HCT116 (cell line): ENCODE measurements around the gene PLEKHJ1. TPM values are rescaled to one million over a fixed set of nuclear protein-coding genes. Genes with fewer than 3 reads are reported as not detected.

Experiments
- ATAC-seq: fragments of 200-7000 bp; cut with Tn5 transposase; 2 replicates; pipeline ENCODE4 v1.9.1; 2020; ENCODE audit warnings: mild to moderate bottlenecking, moderate library complexity
- BruUV-seq: library from RNA; stranded (reverse); fragments of 400-500 nt; replicated peaks from 2 replicates; lab custom pipeline; 2021; lab: Mats Ljungman, UMichigan
- CTCF ChIA-PET: fragments of 300-600 bp; sonication (Branson Sonifier 250); formaldehyde crosslinking; loops from one replicate; lab custom pipeline; 2021; ENCODE audit warnings: antibody characterized with exemption; lab: Charles Lee
- POLR2A ChIA-PET: fragments of 300-600, 350-600 bp; sonication (Branson Sonifier 250); formaldehyde crosslinking; loops from one replicate; lab custom pipeline; 2021; ENCODE audit warnings: antibody characterized with exemption; lab: Charles Lee
- RAD21 ChIA-PET, 2 experiments: fragments of 300-600 bp; sonication (Branson Sonifier 250); formaldehyde crosslinking; loops; one replicate each; lab custom pipeline; 2023; ENCODE audit warnings: low total read pairs in 2 of 2; ENCODE audit not compliant: uncharacterized antibody in 2 of 2, unreplicated experiment in 2 of 2, low non-redundant PET in 1 of 2; lab: Charles Lee
- DNase-seq: peaks from one replicate; pipeline ENCODE4 v3.0.0-alpha.2; 2010; ENCODE audit warnings: low read depth, low spot score
- H2AFZ ChIP-seq: fragments of 200-600 bp; shearing (Covaris generic), sonication (generic); 2 replicates; pipeline ENCODE4 v1.6.1; 2017; ENCODE audit warnings: low read depth, mixed run types, mixed read lengths, antibody characterized with exemption, low read length; ENCODE audit not compliant: poor library complexity, severe bottlenecking
- H3K27ac ChIP-seq: 2 replicates; pipeline ENCODE4 v1.5.1; 2012; ENCODE audit warnings: low read depth, low read length
- H3K27me3 ChIP-seq: fragments of 200-600 bp; sonication (generic); 2 replicates; pipeline ENCODE4 v1.6.1; 2016; ENCODE audit warnings: mixed run types, low read length, mixed read lengths; ENCODE audit not compliant: insufficient read depth
- H3K36me3 ChIP-seq, 2 experiments: fragments of 200-500 bp in 1 of 2; fragments of 200-600 bp in 1 of 2; sonication (Bioruptor generic) in 1 of 2; sonication (generic) in 1 of 2; 2 replicates each; pipeline versions ENCODE4 v1.5.1 to v1.6.1; 2014 to 2016; ENCODE audit warnings: low read length in 2 of 2, inconsistent platforms in 1 of 2, mixed read lengths in 1 of 2, mixed run types in 1 of 2; ENCODE audit not compliant: insufficient read depth in 2 of 2, control insufficient read depth in 1 of 2
- H3K4me1 ChIP-seq, 2 experiments: fragments of 200-600 bp in 1 of 2; sonication (generic) in 1 of 2; 2 replicates each; pipeline versions ENCODE4 v1.5.1 to v1.6.1; 2012 to 2017; ENCODE audit warnings: low read length in 2 of 2, inconsistent platforms in 1 of 2, mild to moderate bottlenecking in 1 of 2, mixed read lengths in 1 of 2, mixed run types in 1 of 2, moderate library complexity in 1 of 2; ENCODE audit not compliant: insufficient read depth in 2 of 2, control insufficient read depth in 1 of 2
- H3K4me2 ChIP-seq: fragments of 200-600 bp; sonication (generic); 2 replicates; pipeline ENCODE4 v1.6.1; 2017; ENCODE audit warnings: mixed run types, low read length, mixed read lengths
- H3K4me3 ChIP-seq, 2 experiments: fragments of 200-600 bp in 1 of 2; sonication (generic) in 1 of 2; replicated peaks in 1 of 2; 2 replicates each; pipeline ENCODE4 v1.5.1; 2011 to 2016; ENCODE audit warnings: low read length in 2 of 2, control low read depth in 1 of 2, low read depth in 1 of 2, mild to moderate bottlenecking in 1 of 2, mixed read lengths in 1 of 2, mixed run types in 1 of 2
- H3K79me2 ChIP-seq: fragments of 200-600 bp; sonication (generic); 2 replicates; pipeline ENCODE4 v1.6.1; 2017; ENCODE audit warnings: mild to moderate bottlenecking, mixed run types, low read length, moderate library complexity, mixed read lengths; ENCODE audit not compliant: insufficient read depth
- H3K9ac ChIP-seq: fragments of 200-600 bp; sonication (generic); 2 replicates; pipeline ENCODE4 v1.6.1; 2016; ENCODE audit warnings: low read length, mixed read lengths
- H3K9me2 ChIP-seq: fragments of 200-600 bp; sonication (generic), shearing (Covaris generic); 2 replicates; pipeline ENCODE4 v1.6.1; 2017; ENCODE audit warnings: mixed run types, mild to moderate bottlenecking, moderate library complexity; ENCODE audit not compliant: insufficient read depth
- H3K9me3 ChIP-seq, 2 experiments: fragments of 200-500 bp in 1 of 2; fragments of 200-600 bp in 1 of 2; sonication (Bioruptor generic) in 1 of 2; sonication (generic) in 1 of 2; 2 replicates each; pipeline ENCODE4 v1.6.1; 2014 to 2017; ENCODE audit warnings: low read length in 2 of 2, mixed read lengths in 2 of 2, inconsistent platforms in 1 of 2, low read depth in 1 of 2, mild to moderate bottlenecking in 1 of 2, mixed run types in 1 of 2, moderate library complexity in 1 of 2; ENCODE audit not compliant: control insufficient read depth in 1 of 2, insufficient read depth in 1 of 2
- H4K20me1 ChIP-seq: fragments of 200-600 bp; sonication (generic), shearing (Covaris generic); 2 replicates; pipeline ENCODE4 v1.6.1; 2017; ENCODE audit warnings: mixed run types, mild to moderate bottlenecking, moderate library complexity; ENCODE audit not compliant: insufficient read depth
- CBX3 ChIP-seq: IDR thresholded peaks from 2 replicates; pipeline ENCODE4 v1.6.1; 2012; ENCODE audit warnings: low read depth
- EGR1 ChIP-seq: IDR thresholded peaks from 2 replicates; pipeline ENCODE4 v1.6.1; 2012; ENCODE audit warnings: low read depth
- ELF1 ChIP-seq: IDR thresholded peaks from 2 replicates; pipeline ENCODE4 v1.6.1; 2012; ENCODE audit warnings: low read depth, borderline replicate concordance
- POLR2A ChIP-seq: IDR thresholded peaks from 2 replicates; pipeline ENCODE4 v1.7.0; 2011; ENCODE audit warnings: borderline replicate concordance; ENCODE audit not compliant: insufficient read depth, insufficient read length; ENCODE audit errors: extremely low read depth
- RAD21 ChIP-seq: IDR thresholded peaks from 2 replicates; pipeline ENCODE4 v1.6.1; 2012; ENCODE audit warnings: low read depth, mild to moderate bottlenecking
- SP1 ChIP-seq: IDR thresholded peaks from 2 replicates; pipeline ENCODE4 v1.6.1; 2012; ENCODE audit warnings: low read depth
- SRF ChIP-seq: IDR thresholded peaks from 2 replicates; pipeline ENCODE4 v1.6.1; 2012; ENCODE audit warnings: low read depth
- YY1 ChIP-seq: IDR thresholded peaks from 2 replicates; pipeline ENCODE4 v1.6.1; 2011; ENCODE audit warnings: low read length, low read depth, moderate library complexity, mild to moderate bottlenecking; ENCODE audit not compliant: insufficient replicate concordance; ENCODE audit errors: extremely low read depth
- intact Hi-C: fragments of 100-400 bp; cut with micrococcal nuclease; formaldehyde crosslinking; loops from 2 replicates; pipeline ENCODE4 v1.10.0; 2022
- total RNA-seq: library from RNA; stranded (reverse); gene quantifications from one replicate; pipeline ENCODE4 v1.2.1, GENCODE V29; 2021; ENCODE audit not compliant: unreplicated experiment

PLEKHJ1 gene
- total RNA-seq, 1 experiment from 2014 or later = 88.2 TPM

DNA sequence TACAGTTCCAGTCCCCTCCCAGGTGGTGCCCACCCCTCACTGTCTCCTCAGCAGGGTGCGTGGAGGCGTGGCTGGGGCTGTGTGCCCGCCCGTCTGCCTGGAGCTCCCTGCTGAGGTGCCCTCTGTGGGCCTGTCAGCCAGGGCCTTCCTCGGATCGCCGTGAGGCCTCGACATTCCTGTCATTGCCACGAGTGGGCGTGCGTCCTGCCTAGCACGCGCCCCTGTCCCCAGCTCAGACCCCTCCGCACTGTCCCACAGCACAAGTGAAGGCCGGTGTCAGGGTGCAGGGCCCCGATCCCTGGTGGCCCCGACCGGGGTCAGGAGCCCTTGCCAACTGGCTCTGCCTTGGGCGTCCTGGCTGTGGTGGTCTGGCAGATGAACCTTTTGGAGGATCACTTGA is 40.2 kb downstream of the PLEKHJ1 start:
- H4K20me1 ChIP-seq = no peaks in the 10 kb centered on the region
- POLR2A ChIA-PET = no interaction called here
- intact Hi-C loops = no loop called here

GRCh38 chr19:2195361-2195760 is 40.8 kb downstream of the PLEKHJ1 start:
- RAD21 ChIA-PET = no interaction called here
- BruUV-seq = no TSS peak

More for the DNA sequence above, 40.2 kb downstream of the PLEKHJ1 start:
- no TSS peak for BruUV-seq
- no peak overlapping the region for H3K27ac ChIP-seq
- TF ChIP-seq EGR1 (no peak), ELF1 (no peak), POLR2A (no peak), YY1 (no peak), RAD21 (no peak), CBX3 (no peak)
- TF ChIP-seq, all 23 proteins: peak for 0
- peaks cover 19 to 31% of the 10 kb centered on the region in 2 experiments; a peak in 3 of 4 replicates for H3K36me3 ChIP-seq
- no peak for ATAC-seq
- H3K4me2 ChIP-seq = no peak overlapping the region
- H3K79me2 ChIP-seq = peaks cover 73% of the 10 kb centered on the region
- ChIA-PET CTCF (no interaction called here), RAD21 (no interaction called here)
- H3K27me3 ChIP-seq = no peaks in the 10 kb centered on the region
- H3K9ac ChIP-seq = no peak overlapping the region
- no peaks in the 10 kb centered on the region for H3K9me2 ChIP-seq
- H3K9me3 ChIP-seq = no peaks in the 10 kb centered on the region
- no peak for DNase-seq
- H2AFZ ChIP-seq = no peak overlapping the region
- no peaks in the 10 kb centered on the region for H3K4me1 ChIP-seq
- H3K4me3 ChIP-seq = no peak overlapping the region

More at GRCh38 chr19:2195361-2195760, 40.8 kb downstream of the PLEKHJ1 start:
- Histone ChIP-seq H3K4me3 (no peak overlapping the region), H3K4me1 (no peaks in the 10 kb centered on the region), H3K36me3 (peaks cover 19 to 34% of the 10 kb centered on the region in 2 experiments; a peak in 3 of 4 replicates), H3K79me2 (peaks cover 78% of the 10 kb centered on the region), H3K9me2 (no peaks in the 10 kb centered on the region), H3K27ac (no peak overlapping the region), H4K20me1 (no peaks in the 10 kb centered on the region)
- intact Hi-C loops = no loop called here
- POLR2A ChIA-PET = no interaction called here
- DNase-seq (no peak), ATAC-seq (no peak)
- no peak for TF ChIP-seq SP1
- TF ChIP-seq SRF = no peak
- no peak for TF ChIP-seq CBX3
- TF ChIP-seq, all 23 proteins: peak for 0
- Histone ChIP-seq H2AFZ (no peak overlapping the region), H3K4me2 (no peak overlapping the region), H3K27me3 (no peaks in the 10 kb centered on the region), H3K9ac (no peak overlapping the region), H3K9me3 (no peaks in the 10 kb centered on the region)
- CTCF ChIA-PET = no interaction called here
